Activated CD8-positive, alpha-beta memory T cell treated with anti-CD3 and anti-CD28 coated beads for 1 hour (primary cell): ENCODE measurements around the gene TPM4.
"Not testable (repeated sequence)": the region's sequence is repeated elsewhere in the genome, so short reads cannot be mapped to it uniquely, and the experiment has no call there.

Source experiments
- DNase-seq, 2 donors: peaks; one replicate each; pipeline ENCODE4 v3.0.0-alpha.2; 2020; ENCODE audit warnings: low read depth in 1 of 2; ENCODE audit errors: extremely low read depth in 1 of 2

The TPM4 gene

GRCh38 chr19:16094360-16095070 lies 18.2 kb downstream of the TPM4 start:
- DNase-seq, result no peak

DNA sequence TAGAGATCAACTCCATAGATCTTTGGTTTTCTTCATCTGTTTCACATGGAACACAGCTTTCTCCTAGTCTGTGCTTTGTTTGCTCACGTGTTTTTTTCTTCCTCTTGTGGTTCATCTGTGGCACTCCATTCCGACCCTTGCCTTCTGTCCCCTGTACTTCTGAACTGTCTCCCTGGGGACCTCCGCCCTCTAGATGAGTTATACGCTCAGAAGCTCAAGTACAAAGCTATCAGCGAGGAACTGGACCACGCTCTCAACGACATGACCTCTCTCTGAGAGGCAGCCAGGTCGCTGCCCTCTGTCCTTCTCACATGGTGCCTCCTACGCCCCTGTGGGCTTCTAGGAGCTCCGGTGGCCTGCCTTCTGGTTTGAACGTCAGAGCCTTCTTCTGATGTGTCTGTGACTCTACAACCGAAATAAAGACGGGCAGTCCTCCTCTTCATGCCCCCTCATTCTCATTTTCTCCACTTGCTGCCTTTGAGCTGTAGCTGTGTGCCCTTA lies 18.8 kb downstream of the TPM4 start:
- DNase-seq, result no peak

GRCh38 chr19:16096280-16096855 lies 20.1 kb downstream of the TPM4 start:
- no peak for DNase-seq

DNA sequence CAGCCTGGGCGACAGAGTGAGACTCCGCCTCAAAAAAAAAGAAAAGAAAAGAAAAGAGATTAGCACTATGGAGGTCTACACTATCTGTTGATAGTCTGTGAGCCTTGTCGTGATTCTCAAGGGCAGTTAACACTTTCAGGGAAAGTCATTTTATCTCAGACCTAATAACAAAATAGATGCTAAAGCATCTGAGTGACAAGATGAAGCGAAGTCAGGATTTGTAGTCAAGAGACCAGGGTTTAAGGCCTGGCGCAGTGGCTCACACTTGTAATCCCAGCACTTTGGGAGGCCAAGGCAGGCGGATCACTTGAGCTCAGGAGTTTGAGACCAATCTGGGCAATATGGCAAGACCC lies 22.1 kb downstream of the TPM4 start:
- no peak for DNase-seq

DNA sequence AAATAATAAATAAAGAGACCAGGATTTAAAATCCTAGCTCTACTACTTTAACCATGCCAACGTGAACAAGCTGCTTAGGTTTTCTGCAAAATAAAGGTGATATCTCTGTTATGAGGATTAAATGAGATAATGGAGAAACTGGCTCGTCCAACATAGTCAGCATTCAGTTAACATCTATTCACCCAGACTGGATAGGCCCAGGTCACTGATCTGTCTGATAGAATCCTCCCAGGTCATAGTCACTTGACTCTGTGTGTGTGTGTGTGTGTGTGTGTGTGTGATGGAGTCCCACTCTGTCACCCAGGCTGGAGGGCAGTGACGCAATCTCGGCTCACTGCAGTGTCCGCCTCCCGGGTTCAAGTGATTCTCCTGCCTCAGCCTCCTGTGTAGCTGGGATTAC lies 22.5 kb downstream of the TPM4 start:
- no peak for DNase-seq

GRCh38 chr19:16099314-16099965 lies 23.1 kb downstream of the TPM4 start:
- not testable (repeated sequence) for DNase-seq

GRCh38 chr19:16100524-16100923 lies 24.2 kb downstream of the TPM4 start:
- DNase-seq, result no peak

DNA sequence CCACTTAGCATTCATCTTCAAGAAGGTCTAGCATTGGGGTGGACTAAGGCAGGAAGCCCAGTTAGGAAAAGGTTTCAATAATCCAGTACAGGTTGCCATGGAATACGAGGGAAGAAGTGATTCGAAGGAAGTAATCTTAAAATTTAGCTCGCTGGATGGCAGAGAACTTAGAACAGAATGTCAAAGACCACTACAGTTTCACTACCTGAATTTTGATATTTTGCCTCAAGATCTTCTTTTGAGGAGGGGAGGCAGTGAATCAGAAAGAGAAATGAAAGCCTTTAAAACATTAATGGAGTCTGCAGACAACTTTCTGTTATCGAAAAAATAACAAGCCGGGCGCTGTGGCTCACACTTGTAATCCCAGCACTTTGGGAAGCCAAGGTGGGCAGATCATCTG lies 28.4 kb downstream of the TPM4 start:
- no peak for DNase-seq

DNA sequence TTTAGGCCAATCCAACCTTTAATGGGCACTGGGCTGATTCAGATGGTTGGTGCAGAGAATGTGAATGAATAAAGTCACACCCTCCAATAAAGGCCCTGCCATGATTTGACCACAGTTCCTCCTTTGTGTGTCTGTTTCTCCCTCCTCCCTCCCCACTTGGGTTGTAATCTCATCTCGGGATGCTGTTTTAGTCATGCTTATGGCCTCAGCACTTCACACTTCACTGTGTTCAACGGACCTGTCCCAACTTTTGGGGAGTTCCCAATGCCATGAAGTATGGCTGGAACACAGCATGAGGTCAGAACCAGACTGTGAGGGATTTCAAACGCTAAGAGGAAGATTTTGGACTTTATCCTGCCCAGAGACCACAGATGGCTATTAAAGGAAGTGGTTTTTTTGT lies 29.8 kb downstream of the TPM4 start:
- DNase-seq, result no peak

DNA sequence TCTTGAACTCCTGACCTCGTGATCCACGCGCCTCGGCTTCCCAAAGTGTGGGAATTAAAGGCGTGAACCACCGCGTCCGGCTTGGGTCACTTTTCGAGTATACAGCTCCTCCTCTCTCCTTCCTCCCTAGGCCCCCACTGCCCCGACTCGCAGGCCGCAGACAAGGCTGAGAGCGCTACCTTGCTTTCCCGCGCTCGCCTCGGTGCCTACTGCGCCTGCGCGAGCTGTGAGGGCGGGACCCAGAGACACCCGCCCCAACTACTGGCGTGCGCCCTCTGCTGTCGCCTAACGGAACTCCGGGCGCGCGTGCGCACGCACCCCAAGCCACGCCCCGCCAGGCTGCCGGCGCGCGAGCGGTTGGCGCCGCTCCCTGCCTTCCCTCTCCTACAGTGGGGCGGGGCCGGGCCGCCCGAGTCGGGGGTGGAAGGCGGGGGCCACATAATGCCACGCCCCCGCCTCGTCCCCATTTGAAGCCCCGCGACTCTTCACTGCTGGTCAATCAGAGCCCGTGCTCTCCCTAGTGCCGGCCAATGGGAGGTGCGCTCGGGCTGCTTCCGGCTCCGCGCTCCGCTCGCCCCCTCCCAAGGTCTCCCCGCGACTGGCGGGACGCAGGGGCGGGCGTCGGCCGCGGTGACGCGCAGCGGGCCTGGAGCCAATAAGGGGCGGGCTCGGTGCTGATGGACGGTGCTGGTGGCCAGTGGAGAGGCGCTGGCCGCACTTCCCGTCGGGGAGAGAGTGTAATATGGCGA lies 35.0 kb downstream of the TPM4 start, which contains the start of gene RAB8A:
Gene RAB8A (plus strand): TSS at position 730 of the 749 bp plus-strand sequence. CDS start 13 bp downstream, at position 743.
- DNase-seq, result peak; percentile 95 to 99

- DNase-seq, result no peak
These were observed 35.8 kb downstream of the TPM4 start for GRCh38 chr19:16111909-16112752.

DNA sequence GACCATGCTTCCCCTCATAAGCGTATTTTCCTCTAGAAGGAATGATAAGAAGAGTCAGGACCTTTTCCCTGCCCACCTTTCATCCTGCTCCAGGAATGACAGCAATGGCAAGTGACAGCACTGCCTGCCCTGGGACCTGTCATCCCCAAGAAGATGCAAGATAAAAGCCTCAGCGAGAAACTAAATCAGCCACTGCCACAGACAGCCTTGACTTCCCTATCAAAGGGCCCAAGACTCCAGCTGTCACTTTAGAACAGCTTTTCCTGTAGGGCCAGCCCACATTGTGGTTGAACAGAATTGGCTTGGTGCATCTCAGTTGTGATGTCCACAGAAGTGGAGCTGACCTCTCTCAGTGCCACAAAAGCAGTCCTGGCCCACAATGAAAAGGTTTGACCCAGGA lies 36.5 kb downstream of the TPM4 start:
- no peak for DNase-seq

DNA sequence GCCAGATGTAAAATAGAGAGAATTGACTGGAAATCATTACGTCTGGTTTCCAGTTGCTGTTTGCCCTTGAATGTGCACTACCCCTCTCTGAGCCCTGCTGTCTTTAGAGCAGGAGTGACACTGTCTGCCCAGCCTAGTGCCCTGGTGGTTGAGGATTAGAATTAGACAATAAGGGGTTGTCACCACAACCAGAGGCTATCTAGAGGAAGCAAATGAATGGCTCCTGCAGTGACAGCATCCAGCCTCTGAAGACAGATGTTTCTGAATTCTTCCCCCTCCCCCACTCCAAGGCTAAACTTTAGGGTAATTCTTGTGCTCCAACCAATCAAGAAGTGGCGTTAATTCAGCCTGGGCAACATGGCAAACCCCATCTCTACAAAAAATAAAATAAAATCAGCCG lies 37.4 kb downstream of the TPM4 start:
- no peak for DNase-seq

DNA sequence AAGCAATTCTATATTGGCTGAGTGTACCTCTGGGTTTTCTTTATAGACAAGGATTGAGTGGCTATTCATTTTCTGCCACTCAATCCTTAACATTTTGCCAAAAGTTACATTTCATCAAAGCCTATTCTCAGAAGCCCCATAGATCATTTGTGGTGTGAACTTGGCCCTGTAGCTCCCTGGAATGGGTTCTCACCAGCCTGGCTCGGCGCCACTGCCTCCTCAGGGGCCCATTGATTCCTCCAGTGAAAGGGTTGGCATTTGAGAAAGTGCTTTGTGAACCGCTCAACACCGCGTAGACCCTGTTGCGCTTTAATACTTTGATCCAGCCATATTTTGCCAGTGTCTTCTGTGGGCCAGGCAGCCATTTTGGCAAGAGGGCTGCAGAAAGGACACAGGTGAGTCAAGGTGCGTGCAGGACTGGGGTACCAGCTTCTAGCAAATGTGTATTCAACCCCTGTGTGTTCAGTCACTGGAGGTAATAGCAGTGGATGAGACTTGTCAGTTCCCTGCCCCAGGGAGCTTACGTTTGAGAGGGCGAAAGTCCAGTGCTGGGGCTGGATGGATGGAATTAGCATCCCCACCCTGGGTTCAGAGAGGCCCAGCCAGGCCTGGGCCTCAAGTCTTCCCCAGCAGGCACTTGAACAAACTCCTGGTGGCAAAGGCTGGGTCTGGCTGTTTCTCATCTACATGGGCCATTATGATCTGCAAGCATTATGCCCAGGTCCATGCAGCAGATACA lies 39.2 kb downstream of the TPM4 start:
- DNase-seq, result no peak

- DNase-seq, result no peak
These were observed 39.8 kb downstream of the TPM4 start for GRCh38 chr19:16116067-16116466.

DNA sequence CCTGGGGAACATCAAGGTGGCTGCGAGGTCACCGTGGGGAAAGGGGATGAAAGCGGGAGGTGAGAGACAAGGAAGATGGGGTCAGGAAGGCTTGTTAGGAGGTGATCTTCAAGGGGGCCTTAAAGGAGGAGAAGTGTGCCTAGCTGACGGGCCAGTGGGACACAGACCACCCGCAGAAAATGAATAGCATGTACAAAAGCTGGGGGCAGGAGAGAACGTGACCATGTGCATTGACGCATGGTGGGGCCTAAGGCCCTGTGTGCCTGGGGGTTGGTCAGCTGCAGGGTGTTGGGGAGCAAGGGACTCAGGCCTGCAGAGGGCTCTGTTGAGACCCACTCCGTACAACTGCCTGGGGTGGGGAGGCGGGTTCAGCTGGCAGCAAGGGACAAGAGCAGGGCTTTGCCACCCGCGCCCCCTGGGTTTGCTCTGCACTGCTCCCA lies 41.3 kb downstream of the TPM4 start:
- DNase-seq, result no peak

DNA sequence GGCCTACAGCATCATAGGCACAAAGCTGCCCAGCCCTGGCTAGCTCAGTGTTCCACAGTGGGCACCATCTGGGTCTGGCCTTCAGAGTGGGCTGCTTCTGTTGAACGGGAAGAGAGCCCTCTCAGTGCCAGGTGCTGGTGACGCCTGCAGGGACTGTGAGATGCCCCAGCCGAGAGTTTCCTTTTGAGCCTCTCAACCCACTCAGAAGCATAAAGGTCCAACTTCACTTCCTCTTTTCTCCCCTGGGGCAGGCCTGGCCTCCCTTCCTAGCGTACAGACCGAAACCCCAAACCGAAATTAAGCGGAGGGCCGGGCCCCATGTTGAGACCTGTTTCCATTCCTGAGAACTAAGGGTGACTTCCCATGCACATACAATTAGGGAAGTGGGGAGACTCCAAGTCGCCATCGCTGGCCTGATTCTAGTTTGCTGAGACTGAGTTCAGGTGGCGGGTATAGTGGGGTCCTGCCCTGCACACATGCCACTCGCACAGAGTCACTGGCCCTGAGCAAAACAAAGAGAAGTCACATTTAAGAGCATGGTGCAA lies 42.3 kb downstream of the TPM4 start:
- DNase-seq, result no peak

- not testable (repeated sequence) for DNase-seq
These were observed 43.0 kb downstream of the TPM4 start for GRCh38 chr19:16119075-16119857.

DNA sequence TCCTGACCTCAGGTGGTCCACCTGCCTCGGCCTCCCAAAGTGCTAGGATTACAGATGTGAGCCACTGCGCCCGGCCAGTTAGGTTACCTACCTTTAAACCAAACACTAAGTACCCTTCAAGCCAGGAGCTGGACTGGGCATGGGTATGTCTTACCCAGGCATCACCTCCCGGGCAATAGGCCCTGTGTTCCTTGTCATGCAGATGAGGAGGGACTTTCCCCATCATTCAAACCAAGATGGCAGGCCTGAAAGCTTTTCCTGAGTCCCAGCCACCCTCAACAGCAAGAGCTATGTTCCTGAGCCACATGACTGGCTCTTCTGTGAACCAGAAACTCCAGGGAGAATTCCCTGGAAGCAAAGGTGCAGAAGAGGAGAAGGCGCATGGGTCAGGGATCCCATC lies 44.8 kb downstream of the TPM4 start:
- DNase-seq, result no peak
